ENCODE measurements around the gene SHROOM3.

The SHROOM3 gene

GRCh38 chr4:76663824-76664223, 228.8 kb downstream of the SHROOM3 start:
- no peak for DNase-seq (ENCODE audit: low spot score)

GRCh38 chr4:76665153-76665552, 230.1 kb downstream of the SHROOM3 start:
- no peak for DNase-seq (ENCODE audit: low spot score)

DNA sequence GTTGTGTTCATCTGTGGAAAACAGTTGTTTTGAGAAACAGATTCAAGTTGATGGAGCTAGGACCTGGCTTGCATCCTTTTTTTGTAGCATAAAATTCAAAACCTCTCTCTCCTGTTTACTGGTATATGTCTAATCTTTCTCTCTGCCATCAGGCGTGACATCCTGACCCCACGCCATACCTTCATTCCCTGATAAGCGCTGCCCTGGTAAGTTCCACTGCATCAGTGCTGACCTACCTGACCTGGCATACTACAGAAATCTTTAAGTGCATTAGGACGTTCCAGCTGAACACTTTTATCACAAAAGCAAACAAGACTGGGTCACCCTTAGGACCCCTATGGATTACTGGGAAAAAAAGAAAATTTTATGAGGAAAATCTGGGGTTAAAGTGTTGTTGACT, 230.7 kb downstream of the SHROOM3 start:
- no peak for DNase-seq (ENCODE audit: low spot score)

GRCh38 chr4:76666944-76667532, 232.0 kb downstream of the SHROOM3 start:
- DNase-seq (ENCODE audit: low spot score): no peak

DNA sequence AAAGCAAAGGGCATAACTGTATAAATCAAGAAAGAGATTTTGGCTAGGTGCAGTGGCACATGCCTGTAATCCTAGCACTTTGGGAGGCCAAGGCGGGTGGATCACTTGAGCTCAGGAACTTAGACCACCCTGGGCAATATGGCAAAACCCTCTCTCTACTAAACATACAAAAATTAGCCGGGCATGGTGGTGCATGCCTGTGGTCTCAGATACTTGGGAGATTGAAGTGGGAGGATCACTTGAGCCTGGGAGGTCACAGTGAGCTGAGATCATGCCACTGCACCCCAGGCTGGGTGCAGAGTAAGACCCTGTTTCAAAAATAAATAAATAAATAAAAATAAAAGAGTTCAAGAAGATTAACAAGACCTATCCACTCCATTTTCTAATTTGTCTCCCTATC, 235.6 kb downstream of the SHROOM3 start:
- no peak for DNase-seq (ENCODE audit: low spot score)

GRCh38 chr4:76673362-76673761, 238.3 kb downstream of the SHROOM3 start:
- no peak for DNase-seq (ENCODE audit: low spot score)

GRCh38 chr4:76674983-76675382, 240.0 kb downstream of the SHROOM3 start:
- no peak for DNase-seq (ENCODE audit: low spot score)

GRCh38 chr4:76677571-76678326, 242.7 kb downstream of the SHROOM3 start:
- DNase-seq (ENCODE audit: low spot score): no peak

DNA sequence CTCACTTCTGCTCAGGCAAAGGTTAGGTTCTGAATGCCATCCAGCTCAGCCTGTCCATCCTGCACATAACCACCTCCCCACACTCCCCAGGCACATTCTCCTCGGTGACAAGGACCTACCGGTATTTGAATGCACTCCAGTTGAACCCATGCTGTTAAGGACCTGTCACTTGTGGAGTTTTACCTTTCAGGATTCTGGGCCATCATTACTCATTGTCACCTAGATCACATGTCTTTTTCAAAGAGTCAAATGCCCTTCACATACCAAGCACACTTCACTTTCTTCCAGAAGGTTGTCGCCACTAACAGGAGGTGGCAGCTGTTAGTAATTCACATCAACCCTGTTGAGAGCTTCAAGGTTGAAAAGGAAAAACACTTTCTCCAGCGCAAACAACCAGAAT, 244.7 kb downstream of the SHROOM3 start:
- DNase-seq (ENCODE audit: low spot score): no peak

DNA sequence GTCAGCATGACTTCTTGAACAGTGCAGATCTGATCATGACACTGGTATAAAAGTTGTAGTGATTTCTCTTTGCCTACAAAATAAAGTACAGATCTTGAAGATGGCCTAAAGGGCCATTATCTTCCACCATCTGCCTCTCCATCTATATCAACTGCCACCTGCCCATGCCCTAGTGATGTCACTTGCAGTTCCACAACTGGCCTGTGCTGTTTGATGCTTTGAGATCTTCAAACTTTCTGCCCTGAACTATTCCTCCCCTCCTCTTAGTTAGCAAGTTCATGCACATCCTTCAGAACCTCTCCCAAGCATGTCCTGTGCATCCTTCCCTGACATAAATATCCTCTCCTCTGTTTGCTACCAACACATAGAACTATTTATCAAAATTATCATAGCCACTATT, 245.9 kb downstream of the SHROOM3 start:
- DNase-seq (ENCODE audit: low spot score): no peak

DNA sequence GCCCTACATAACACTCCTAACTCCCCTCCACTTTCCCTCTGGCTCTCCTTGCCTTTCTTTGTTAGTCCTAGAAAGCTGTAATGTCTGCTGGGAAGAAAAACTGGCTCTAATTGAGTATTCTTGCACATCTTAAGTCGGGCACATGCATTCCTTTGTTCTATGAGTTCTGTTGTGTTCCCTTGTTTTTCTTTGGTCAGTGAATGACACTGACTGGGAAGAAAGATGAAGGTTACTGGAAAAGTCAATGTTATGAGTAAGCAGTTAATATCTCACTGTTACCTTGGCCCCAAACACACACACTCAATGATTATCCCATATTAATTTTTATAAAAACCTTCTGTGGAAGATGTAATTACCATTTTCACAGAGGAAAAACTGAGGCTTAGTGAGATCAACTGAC, 247.0 kb downstream of the SHROOM3 start:
- DNase-seq (ENCODE audit: low spot score): no peak

DNA sequence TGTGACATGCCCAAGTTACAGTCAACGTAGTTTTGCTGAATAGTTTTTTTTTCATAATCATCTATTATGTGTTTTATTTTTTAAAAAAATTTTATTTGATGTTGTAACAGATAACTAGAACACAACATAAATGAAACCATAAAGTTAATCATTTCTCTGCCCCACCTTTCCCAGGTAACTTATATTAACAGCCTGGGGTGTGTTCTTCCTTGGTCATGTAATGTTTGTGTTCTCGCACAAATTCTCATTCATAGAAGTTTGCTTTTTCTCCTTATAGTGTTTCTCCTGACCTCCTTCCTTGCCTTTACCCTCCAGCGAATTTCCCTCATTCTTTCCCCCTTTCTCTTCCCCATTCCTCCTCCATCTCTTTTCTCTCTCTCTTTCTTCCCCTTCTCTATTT, 248.1 kb downstream of the SHROOM3 start:
- DNase-seq (ENCODE audit: low spot score): no peak

GRCh38 chr4:76687746-76688448, 252.9 kb downstream of the SHROOM3 start:
- DNase-seq (ENCODE audit: low spot score): no peak

DNA sequence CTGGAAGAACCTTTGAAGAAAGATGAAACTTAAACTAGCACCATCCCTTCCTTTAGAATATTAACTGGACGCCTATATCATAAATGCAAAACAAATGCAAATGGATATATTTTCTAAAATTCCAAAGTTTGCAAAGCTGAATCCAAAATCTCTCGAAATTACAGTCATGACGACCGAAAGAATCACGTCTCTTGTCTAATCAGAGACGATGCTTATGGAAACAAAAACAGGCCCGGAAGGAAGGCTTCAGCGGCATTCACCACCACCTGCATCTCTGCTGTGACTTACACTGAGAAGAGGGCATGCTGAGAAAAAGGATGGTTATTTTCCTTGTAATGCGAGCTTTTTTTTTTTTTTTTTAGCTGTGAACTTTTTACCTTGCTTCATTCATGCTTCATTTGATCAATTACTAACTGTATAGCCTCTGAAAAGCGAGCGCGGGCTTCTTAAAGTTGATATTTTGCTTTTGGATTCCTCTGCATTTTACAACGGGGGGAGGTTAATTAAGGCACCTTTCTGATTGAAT, 253.7 kb downstream of the SHROOM3 start:
- DNase-seq (ENCODE audit: low spot score): no peak

GRCh38 chr4:76689145-76689817, 254.3 kb downstream of the SHROOM3 start:
- DNase-seq (ENCODE audit: low spot score): peak; percentile 88

- no peak for DNase-seq (ENCODE audit: low spot score)
Measured at GRCh38 chr4:76690011-76690905, 255.2 kb downstream of the SHROOM3 start.

- DNase-seq (ENCODE audit: low spot score): no peak
Measured at GRCh38 chr4:76690906-76691275, 255.9 kb downstream of the SHROOM3 start.

DNA sequence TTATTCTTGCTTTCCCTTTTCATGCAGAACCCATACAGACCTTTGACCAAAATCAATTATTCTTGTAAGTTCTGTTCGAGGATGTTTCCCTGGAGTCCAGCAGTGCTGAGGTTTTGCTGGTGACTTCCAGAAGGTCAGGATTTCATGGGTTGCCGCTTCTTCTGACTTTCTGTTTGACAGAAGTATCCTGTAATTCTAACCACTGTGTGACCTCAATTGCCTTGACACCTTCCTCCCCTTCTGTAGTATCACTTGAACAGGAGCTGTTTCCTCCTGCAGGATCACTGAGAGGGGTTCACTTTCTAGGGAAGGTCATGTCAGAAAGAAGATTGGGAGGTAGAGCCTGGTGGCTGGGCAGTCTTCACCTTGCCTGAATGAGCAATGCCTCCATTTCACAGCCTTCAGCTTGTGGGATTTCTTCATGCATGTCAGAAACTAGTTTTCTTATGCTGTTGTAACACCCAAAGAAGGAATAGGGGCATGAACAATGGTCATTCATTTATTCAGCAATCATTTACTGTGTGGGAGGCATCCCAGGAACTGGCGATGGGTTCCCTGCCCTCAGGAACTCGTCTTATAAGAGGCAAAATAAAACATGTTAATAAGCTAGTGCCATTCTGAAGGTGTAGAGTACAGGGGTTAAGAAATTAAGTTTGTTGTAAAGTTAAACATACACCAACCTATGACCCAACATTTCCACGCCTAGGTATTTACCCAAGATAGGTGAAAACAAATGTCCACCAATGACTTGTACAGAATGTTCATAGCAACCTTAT, 257.0 kb downstream of the SHROOM3 start:
- no peak for DNase-seq (ENCODE audit: low spot score)

DNA sequence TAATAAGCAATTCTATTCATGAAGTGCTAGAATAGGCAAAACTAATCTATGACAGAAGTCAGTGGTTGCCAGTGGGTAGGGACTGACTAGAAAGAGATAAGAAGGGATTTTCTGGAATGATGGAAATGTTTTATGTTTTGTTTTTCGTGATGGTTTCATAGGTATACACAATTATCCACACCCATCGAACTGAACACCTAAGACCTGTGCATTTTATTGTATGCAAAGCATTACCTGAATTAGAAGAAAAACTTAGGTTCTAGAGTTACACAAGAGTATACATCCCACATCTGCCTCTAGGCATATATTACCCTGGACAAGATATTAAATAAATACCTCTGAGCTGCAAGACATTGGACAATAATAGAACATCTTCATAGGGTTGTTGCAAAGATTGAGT, 257.7 kb downstream of the SHROOM3 start:
- no peak for DNase-seq (ENCODE audit: low spot score)

- no peak for DNase-seq (ENCODE audit: low spot score)
Measured at GRCh38 chr4:76694056-76694455, 259.0 kb downstream of the SHROOM3 start.

DNA sequence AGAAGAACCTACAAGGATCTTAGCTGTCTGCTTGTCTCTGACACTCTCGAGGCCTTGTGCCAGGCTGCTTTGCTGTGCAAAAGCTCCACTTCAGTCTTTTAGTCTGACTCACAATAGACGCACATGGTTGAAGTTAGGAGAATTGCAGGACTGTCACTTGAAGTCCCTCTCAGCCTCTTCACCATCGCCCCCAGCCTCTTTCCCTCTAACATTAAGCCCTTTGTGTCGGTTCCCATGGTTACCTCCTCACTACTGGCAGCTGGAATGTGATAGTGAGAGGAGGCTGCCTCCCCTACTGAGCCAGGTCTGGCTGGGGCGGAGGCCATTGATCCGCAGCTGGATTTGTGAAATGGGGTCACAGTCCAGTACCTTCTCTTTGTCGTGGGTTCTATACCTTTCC, 261.1 kb downstream of the SHROOM3 start:
- DNase-seq (ENCODE audit: low spot score): peak; percentile 93

Measured in ecto neural progenitor cell (in vitro differentiated cells).